T-helper 2 cell treated with Interferon-gamma antibody and Interleukin-4, amounts not matched to agents 100 ng/mL and 5 ng/mL, for 36 hours (primary cell): Measurements from ENCODE around the gene SRP9. TPM values are rescaled to one million over a fixed set of nuclear protein-coding genes. Genes with fewer than 3 reads are reported as not detected.
"Not testable (repeated sequence)": the region's sequence is repeated elsewhere in the genome, so short reads cannot be mapped to it uniquely, and the experiment has no call there.

Experiments used
- intact Hi-C: fragments of 100-400 bp; cut with micrococcal nuclease; formaldehyde crosslinking; loops from one replicate; pipeline ENCODE4 v1.15.1; 2023
- total RNA-seq: library from RNA; stranded (reverse); gene quantifications from 2 replicates; pipeline ENCODE4 v1.2.3, GENCODE V29; 2022

Gene SRP9
- total RNA-seq, 1 donor from 2014 or later = 238 TPM

DNA sequence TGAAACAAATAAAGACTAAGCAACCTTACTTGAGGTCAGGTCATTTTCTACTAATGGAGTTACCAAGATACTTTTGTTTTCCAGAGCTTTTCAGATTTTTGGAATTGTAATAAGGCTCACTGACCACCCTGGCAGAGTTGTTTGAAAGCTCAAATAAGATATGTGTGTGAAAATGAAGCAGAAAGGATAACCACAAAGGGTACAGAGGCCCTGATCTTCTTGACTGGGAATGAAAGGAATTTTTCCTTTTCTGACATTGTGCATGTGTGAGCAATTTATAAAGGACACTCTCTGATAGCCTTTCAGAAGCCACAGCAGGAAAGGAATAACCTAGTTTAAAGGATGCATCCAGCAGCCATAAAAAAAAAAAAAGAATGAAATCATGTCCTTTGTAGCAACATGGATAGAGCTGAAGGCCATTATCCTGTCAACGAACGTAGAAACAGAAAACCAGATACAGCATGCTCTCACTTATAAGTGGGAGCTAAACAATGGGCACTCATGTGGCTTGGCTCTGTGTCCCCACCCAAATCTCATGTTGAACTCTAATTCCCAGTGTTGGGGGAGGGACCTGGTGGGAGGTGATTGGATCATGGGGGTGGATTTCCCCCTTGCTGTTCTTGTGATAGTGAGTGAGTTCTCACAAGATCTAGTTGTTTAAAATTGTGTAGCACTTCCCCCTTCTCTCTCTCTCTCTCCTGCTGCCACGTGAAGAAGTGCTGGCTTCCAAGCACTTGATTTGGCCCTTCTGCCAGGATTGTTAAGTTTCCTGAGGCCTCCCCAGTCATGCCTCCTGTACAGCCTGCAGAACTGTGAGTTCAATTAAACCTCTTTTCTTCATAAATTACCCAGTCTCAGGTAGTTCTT, 3.1 kb upstream of the SRP9 start:
- intact Hi-C loops = loop anchor here (5.0 to 10.0 kb wide), 4 partner anchors 203 to 1152 kb away; partner anchors contain the start of genes LBR and PARP1

DNA sequence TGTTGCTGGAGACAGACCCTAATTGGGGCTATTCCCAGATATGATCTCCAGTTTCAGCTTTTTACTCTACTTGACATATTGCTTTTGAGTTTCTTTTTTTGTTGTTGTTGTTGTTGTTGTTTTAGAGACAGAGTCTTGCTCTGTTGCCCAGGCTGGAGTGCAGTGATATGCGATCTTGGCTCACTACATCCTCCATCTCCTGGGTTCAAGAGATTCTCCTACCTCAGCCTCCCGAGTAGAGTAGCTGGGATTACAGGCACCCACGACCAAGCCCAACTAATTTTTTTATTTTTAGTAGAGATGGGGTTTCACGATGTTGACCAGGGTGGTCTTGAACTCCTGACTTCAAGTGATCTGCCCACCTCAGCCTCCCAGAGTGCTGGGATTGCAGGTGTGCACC, 1.3 kb upstream of the SRP9 start:
- intact Hi-C loops = loop anchor here (2.0 to 10.0 kb wide), 6 partner anchors 71 to 1154 kb away; partner anchors contain the start of genes LBR and PARP1

- intact Hi-C loops = loop anchor here (1.0 to 10.0 kb wide), 12 partner anchors 33 to 1155 kb away; partner anchors contain the start of genes EPHX1, H3-3A, LBR and PARP1
These were observed 506 bp upstream of the SRP9 start for GRCh38 chr1:225777058-225777582.

DNA sequence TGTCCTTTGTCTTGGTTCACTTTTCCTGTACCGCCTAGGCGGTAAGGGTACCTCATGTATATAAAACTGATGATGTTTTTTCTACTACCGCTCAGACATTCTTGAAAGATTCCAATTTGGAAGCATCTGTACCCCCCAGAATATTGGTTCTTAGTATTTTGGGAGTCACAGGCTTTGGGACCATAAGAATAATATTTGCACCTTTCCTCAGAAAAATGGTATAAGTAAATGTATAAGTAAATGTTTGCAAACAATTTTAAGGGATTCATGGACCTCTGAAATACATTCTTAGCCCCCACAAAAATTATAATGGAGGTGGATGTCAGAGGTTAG, 677 bp downstream of the SRP9 start:
- intact Hi-C loops = loop anchor here (1.0 to 10.0 kb wide), 6 partner anchors 146 to 1156 kb away; partner anchors contain the start of genes LBR, PARP1 and PYCR2

GRCh38 chr1:225779165-225779564, 1.5 kb downstream of the SRP9 start:
- intact Hi-C loops = loop anchor here (2.0 to 10.0 kb wide), 5 partner anchors 198 to 1157 kb away; partner anchors contain the start of genes LBR and PARP1

GRCh38 chr1:225780134-225780533, 2.5 kb downstream of the SRP9 start:
- intact Hi-C loops = no loop called here

DNA sequence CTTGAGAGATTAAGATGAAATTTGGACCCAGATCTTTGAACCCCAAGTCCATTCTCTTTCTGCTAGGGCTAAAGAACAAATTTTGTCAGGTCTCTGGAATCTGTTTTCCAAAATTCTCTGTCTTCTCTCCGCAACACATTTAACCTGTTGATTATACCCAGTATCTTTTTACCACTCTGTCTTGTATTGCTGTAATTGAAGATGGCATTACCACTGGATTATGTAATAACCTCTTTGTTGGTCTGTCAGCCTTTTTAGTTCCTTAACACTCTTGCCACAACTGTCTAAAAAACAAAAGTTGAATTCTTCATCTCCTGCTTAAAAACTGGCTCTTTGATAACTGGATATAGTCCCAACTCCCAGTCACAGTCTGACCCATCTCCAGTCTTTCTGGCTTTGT, 3.0 kb downstream of the SRP9 start:
- intact Hi-C loops = no loop called here

DNA sequence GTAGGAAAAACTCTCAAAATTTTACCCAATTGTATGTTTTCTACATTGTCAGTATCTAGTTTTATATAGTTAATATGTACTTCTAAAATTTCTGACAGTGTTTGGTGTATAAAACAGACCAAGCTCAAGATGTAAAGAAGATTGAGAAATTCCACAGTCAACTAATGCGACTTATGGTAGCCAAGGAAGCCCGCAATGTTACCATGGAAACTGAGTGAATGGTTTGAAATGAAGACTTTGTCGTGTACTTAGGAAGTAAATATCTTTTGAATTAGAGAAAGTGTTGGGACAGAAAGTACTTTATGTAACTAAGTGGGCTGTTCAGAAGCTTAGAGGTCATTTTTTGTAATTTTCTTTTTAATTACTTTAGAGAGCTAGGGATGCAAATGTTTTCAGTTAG, 11.5 kb downstream of the SRP9 start:
- intact Hi-C loops = not testable (repeated sequence)

GRCh38 chr1:225794954-225795353, 17.3 kb downstream of the SRP9 start:
- intact Hi-C loops = no loop called here

DNA sequence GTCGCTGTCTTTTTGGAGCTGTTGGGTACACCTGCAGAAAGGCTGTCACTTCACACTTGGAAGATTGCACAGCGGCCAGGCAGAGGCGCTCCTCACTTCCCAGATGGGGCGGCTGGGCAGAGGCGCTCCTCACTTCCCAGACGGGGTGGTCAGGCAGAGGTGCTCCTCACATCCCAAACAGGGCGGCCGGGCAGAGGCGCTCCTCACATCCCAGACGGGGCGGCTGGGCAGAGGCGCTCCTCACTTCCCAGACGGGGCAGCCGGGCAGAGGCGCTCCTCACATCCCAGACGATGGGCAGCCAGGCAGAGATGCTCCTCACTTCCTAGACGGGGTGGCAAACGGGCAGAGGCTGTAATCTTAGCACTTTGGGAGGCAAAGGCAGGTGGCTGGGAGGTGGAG, 18.5 kb downstream of the SRP9 start:
- intact Hi-C loops = not testable (repeated sequence)

GRCh38 chr1:225801146-225801545, 23.5 kb downstream of the SRP9 start:
- intact Hi-C loops = not testable (repeated sequence)

GRCh38 chr1:225806249-225806648, 28.6 kb downstream of the SRP9 start:
- intact Hi-C loops = no loop called here

DNA sequence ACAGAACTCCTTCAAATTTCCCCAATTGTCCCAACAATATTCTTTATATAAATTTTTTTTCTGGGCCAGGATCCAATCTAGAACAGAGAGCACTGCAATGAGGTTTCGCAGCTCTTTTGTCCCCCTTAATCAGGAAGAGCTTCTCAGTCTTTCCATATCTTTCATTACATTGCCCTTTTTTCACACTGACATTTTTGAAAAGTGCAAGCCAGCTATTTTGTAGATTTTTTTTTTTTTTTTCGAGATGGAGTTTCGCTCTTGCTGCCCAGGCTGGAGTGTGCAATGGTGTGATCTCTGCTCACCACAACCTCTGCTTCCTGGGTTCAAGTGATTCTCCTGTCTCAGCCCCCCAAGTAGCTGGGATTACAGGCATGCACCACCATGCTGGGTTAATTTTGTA, 29.1 kb downstream of the SRP9 start:
- intact Hi-C loops = not testable (repeated sequence)

- intact Hi-C loops = no loop called here
These were observed 30.5 kb downstream of the SRP9 start for GRCh38 chr1:225808136-225808535.

DNA sequence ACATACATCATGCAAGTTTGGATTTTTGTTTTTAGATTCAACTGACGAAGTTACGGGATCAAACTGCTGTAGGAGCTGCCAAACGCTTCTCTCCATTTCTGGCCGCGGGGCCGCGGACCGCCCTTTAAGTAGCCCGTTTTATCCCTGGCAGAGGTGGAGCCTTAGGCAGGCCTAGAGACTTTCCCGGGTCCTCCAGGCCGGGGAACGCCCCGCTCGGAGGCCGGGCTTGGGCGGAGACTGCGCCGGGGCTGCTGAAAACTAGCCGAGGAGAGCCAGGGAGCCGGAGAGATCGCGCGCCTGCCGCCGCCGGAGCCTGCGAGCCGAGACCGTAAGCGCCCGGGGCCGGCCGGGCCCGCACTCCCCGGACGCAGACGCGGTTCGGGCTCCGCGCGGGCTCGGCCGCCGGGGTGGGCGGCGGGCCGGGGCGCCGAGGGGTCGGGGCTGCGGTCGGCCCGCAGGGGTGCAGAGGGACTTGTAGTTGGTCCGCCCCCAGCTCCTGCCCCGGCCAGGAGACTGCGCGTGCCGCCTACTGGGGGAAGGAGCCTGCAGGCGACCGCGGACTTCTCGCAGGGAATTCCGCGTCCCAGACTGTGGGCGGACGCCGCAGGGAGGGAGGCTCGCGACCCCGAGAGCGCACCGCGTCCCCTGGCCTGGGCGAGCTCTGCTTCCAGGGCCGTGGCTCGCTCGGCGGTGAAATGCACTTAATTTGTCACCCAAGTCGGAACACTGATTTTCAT, 32.4 kb downstream of the SRP9 start, which contains the start of gene EPHX1:
EPHX1 (plus strand) TSS at position 283 of the 737 bp plus-strand sequence. CDS start 18,606 bp downstream, outside the sequence.
- intact Hi-C loops = loop anchor here (1.0 kb wide), 2 partner anchors 33 to 72 kb away; partner anchors contain the start of genes SRP9 and TMEM63A

DNA sequence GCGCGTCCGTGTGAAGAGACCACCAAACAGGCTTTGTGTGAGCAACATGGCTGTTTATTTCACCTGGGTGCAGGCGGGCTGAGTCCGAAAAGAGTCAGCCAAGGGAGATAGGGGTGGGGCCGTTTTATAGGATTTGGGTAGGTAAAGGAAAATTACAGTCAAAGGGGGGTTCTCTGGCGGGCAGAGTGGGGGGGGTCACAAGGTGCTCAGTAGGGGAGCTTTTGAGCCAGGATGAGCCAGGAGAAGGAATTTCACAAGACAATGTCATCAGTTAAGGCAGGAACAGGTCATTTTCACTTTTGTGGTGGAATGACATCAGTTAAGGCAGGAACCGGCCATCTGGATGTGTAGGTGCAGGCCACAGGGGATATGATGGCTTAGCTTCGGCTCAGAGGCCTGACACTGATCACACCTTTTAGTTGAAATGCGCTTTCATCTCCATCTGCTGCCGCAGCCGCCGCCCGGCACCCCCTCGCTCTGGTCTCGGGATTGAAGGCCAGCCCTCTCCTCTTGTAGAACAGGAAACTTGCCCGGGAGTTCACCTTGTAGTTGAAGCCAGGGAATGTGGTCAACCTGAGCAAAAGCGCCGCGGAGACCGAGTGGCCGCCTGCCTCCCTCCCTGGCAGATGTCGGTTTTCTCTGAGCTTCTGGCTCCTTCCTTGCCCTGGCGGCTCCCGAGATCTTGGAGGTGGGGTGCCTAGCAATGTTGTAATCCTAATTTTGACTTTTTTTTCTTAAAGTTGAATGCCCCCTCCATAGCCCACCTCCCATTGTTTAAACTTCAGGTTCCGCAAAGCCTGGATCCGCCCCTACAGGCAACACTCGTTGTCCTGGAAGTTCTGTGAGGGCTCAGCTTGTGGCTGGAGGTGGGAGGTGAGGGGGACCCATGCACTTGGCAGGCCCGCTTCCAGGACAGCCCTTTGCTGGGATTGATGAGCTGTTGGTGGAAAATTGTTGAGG, 33.2 kb downstream of the SRP9 start:
- intact Hi-C loops = loop anchor here (1.0 kb wide), 2 partner anchors 34 to 71 kb away; partner anchors contain the start of genes SRP9 and TMEM63A

DNA sequence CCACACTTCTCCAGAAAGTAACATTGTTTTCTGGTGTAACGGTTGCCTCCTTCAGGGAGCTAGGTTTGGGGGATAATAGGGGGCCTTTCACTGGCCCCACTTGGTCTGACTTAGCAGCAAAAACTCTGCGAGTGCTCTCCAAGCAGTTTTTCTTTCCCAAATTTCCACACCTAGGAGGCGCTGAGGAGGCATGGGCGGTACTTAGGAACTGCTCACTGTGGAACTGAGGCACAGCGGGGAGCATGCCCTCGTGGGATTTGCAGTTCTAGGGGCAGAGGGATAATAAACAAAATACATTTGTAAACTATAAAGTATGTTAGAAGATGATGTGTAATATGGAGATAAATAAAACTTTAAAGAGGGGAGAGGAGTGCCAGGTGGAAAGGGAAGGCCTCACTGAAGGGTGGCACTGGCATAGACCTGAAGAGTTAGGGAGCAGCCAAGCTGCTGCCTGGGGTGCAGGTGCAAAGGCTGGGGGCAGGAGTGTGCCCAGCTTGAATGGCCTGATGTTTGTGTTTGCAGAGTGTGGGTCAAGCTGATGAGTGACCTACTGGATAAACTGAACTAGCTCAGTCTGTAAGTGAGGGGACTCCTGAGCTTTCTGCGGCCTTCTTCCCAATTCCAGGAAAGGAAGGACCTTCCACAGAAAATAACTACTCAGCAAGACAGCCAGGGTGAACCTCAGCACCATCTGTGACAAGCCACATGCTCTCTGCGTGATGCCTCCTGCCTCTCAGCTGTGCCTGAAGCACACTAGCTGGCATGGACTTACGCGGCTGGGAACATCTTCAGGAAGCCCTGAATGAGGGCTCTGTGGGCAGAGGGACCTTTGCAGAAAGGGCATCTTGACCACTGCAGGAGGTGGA, 34.2 kb downstream of the SRP9 start:
- intact Hi-C loops = no loop called here

DNA sequence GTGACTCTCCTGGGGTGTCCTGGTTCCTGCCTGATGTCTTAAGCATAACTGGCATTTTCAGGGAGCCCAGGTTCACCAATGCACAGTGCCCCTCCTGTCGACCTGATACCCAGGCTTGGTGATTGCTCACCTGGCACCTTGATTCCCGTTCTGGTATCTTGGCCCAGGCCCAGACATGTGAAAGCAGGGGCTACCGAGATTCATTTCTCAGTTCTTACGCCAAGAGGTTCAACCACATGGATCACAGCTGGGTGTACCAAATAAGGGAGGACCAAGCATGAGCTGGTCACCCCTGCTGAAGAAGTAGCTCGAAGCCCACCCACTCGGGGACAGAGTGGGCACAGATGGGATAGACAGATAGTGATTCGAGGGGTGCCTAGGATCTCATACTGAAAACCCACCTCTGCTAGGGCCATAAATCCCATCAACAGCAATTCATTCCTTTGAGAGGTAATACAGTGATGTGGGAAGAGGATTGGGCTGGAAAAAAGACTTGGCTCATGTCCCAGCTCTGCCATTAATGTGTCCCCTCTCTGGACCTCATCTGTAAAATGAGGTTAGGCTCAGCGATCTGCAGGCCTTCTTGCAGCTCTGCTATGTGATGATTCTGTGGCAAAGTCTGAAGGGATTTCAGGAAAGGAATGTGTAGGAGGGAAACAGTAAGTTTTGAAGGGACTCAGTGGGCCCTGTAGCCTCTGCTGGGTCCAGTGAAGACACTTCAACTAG, 35.0 kb downstream of the SRP9 start:
- intact Hi-C loops = no loop called here
